Glutamatergic neuron (in vitro differentiated cells): ENCODE measurements around the gene HTR3D. TPM values are rescaled to one million over a fixed set of nuclear protein-coding genes. Genes with fewer than 3 reads are reported as not detected.

ENCODE experiments used
- DNase-seq: peaks from one replicate; pipeline ENCODE4 v3.0.0; 2022
- H3K27ac Mint-ChIP-seq: one replicate; pipeline ENCODE4 v1.8.0; 2020; ENCODE audit warnings: mild to moderate bottlenecking, mixed read lengths, inconsistent platforms; ENCODE audit not compliant: unreplicated experiment
- H3K27me3 Mint-ChIP-seq: one replicate; pipeline ENCODE4 v1.8.0; 2020; ENCODE audit warnings: mild to moderate bottlenecking, moderate library complexity, mixed read lengths, inconsistent platforms; ENCODE audit not compliant: unreplicated experiment
- H3K36me3 Mint-ChIP-seq: one replicate; pipeline ENCODE4 v1.8.0; 2020; ENCODE audit warnings: mild to moderate bottlenecking, mixed read lengths, inconsistent platforms; ENCODE audit not compliant: unreplicated experiment
- H3K4me1 Mint-ChIP-seq: one replicate; pipeline ENCODE4 v1.8.0; 2020; ENCODE audit warnings: mild to moderate bottlenecking, low read depth, mixed read lengths, inconsistent platforms; ENCODE audit not compliant: unreplicated experiment
- H3K4me3 Mint-ChIP-seq: one replicate; pipeline ENCODE4 v1.8.0; 2020; ENCODE audit warnings: mild to moderate bottlenecking, mixed read lengths, inconsistent platforms; ENCODE audit not compliant: unreplicated experiment
- H3K9me3 Mint-ChIP-seq: one replicate; pipeline ENCODE4 v1.8.0; 2020; ENCODE audit warnings: mild to moderate bottlenecking, moderate library complexity, mixed read lengths, inconsistent platforms; ENCODE audit not compliant: unreplicated experiment
- CTCF ChIP-seq: fragments of 200-600 bp; sonication (generic); IDR thresholded peaks from one replicate; pipeline ENCODE4 v1.5.0; 2021; ENCODE audit not compliant: partially characterized antibody, unreplicated experiment
- total RNA-seq: library from RNA; stranded (reverse); fragmentation: NEBNext Ultra II Directional; extraction: Animal tissue kit (Norgen Biotek cat#: 25700); gene quantifications from one replicate; pipeline ENCODE4 v1.2.1, GENCODE V29; 2021; ENCODE audit not compliant: unreplicated experiment

Gene HTR3D
- total RNA-seq, 1 donor from 2014 or later: not detected

DNA sequence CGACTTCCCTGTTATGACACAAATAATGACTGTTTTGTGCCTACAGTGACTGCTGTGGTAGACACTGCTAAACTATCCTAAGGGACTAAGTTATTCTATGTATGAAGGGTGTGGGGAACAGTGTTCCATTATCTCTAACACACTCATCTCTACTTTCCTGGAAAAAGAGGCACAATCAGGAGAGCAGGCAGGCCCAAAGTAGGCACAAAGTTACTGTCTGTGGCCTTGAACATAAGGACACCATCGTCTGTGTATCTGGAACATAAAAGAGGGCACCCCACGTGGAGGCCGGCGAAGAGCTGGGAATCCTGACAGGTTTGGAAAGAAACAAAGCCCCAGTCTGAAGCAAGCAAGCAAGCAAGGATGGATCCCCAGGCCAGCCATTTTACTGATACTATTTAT is 15.4 kb upstream of the HTR3D start:
- TF ChIP-seq CTCF: no peak

DNA sequence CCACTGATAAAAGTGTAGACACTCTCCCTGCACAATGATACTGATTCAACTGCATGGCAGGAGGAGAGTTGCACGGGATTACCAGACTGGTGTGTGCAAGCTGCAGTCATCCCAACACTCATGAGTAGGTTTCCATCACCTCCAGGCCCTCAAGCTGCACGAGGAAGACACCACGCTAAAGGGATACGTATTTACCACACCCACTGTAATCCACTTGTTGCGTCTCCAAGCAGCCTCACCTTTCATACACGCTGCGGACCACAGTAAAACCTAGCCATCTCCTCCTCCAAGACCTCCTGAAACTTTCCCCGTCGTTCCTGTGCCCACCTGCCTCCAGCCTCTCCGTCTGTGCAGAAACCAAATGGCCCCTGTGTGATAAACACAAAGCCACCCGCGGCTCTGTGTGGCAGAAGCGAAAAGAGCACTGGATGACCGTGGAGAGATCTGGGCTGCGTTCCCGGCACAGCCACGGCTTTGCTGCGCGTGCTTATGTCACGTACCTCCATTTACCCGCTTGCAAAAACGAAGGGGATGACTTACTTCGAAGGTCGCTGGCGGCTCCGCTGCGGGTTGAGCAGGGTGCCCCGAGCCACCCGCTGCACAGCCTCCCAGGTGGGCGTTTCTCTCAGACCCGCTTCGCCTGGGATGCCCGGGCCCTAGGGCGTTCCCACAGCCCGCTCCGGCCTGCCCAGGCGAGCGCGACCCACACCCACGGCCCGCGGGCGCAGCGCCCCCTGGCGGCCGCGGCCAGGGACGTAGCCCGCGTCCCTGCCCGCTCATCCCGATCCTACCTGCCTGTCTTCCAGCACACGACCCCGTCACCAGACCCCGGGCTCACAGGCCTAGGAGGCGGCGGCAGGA is 14.5 kb upstream of the HTR3D start:
- DNase-seq: peak; percentile 77
- H3K27ac Mint-ChIP-seq: peak overlapping the region; percentile 98

More for the DNA sequence above, 15.4 kb upstream of the HTR3D start:
- H3K4me1 Mint-ChIP-seq: peaks cover 24% of the 10 kb centered on the region
- peaks cover 3% of the 10 kb centered on the region for H3K27me3 Mint-ChIP-seq
- H3K4me3 Mint-ChIP-seq: peak overlapping the region; percentile 99
- H3K9me3 Mint-ChIP-seq: peaks cover 11% of the 10 kb centered on the region
- H3K36me3 Mint-ChIP-seq: peaks cover 5% of the 10 kb centered on the region
- DNase-seq: no peak
- H3K27ac Mint-ChIP-seq: peak overlapping the region; percentile 96

DNA sequence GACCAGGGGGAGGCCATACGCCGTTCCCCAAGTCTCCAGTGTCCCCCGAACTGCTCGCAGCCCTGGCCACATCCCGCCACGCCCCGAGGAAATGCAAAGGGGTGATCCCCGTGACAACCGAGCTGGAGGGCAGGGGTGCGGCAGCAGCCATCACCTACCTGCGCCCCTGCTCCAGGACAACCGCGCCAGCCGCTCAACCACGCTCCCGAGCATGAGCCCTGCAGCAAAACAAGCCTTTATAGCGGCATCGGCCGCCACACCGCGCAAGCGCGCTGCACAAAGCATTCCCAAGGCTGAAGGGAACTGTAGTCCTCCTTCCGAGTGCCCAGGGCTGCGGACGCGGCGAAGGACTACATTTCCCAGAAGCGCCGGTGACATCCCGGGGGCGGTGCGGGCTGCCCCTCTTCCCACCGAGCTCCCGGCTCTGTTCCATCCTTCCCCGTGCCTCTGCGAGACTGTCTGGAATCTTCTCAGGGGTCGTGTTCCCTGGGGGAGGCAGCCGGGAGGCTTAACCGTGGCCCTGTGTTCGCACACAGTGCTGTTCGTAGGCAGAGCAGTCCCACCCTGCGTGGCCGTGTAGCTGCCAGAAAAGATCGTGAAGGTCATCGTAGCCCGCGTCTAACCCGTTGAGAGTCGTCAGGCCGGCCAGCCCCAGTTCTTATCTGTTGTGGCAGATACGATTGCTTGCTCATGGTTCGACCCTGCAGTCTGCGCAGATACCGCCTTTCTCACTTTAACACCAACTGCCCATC is 13.7 kb upstream of the HTR3D start, which contains the start of gene ABCC5:
ABCC5 (minus strand) TSS at position 213 of the 752 bp plus-strand sequence. CDS start 3,492 bp downstream, outside the sequence.
- peak within 1 kb of the TSS; percentile 98 for H3K27ac Mint-ChIP-seq
- peaks cover 3% of the 10 kb centered on the region for H3K27me3 Mint-ChIP-seq
- peaks cover 11% of the 10 kb centered on the region for H3K9me3 Mint-ChIP-seq
- no peaks in the 10 kb centered on the region for H3K36me3 Mint-ChIP-seq
- TF ChIP-seq CTCF: peak; percentile 81
- H3K4me1 Mint-ChIP-seq: peaks cover 24% of the 10 kb centered on the region
- peak; percentile 95 for DNase-seq
- peak within 1 kb of the TSS; percentile 99 for H3K4me3 Mint-ChIP-seq

More for the DNA sequence above, 14.5 kb upstream of the HTR3D start:
- TF ChIP-seq CTCF: peak; percentile 100
- H3K36me3 Mint-ChIP-seq: peaks cover 5% of the 10 kb centered on the region
- H3K4me1 Mint-ChIP-seq: peaks cover 24% of the 10 kb centered on the region
- peaks cover 3% of the 10 kb centered on the region for H3K27me3 Mint-ChIP-seq
- H3K9me3 Mint-ChIP-seq: peaks cover 11% of the 10 kb centered on the region
- peak overlapping the region; percentile 99 for H3K4me3 Mint-ChIP-seq

DNA sequence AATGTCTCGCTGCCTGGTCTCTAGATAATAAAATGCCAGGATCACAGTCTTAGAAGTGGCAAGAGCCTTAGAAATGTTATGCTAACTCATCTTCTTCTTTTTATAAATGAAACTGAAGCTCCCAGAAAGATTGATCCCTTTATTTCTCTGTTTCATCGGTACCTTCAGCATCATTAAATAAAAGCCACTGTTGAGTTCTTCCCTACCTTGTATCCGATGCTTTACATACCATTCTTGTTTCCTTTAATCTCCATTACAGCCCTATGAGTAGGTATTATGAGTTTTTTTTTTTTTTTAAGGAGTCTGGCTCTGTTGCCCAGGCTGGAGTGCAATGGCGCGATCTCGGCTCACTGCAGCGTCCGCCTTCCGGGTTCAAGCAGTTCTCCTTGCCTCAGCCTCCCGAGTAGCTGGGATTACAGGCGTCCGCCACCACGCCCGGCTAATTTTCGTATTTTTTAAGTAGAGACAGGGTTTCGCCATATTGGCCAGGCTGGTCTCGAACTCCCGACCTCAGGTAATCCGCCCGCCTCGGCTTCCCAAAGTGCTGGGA is 13.0 kb upstream of the HTR3D start:
- no peak for TF ChIP-seq CTCF
- H3K9me3 Mint-ChIP-seq: peaks cover 11% of the 10 kb centered on the region
- peaks cover 3% of the 10 kb centered on the region for H3K27me3 Mint-ChIP-seq
- H3K27ac Mint-ChIP-seq: peak overlapping the region; percentile 98
- peak overlapping the region; percentile 99 for H3K4me3 Mint-ChIP-seq
- H3K4me1 Mint-ChIP-seq: peaks cover 24% of the 10 kb centered on the region
- no peaks in the 10 kb centered on the region for H3K36me3 Mint-ChIP-seq
- no peak for DNase-seq
